ENCODE data around the gene LNX2. TPM values are rescaled to one million over a fixed set of nuclear protein-coding genes. Genes with fewer than 3 reads are reported as not detected.

The LNX2 gene
- total RNA-seq, 4 donors from 2014 or later: 17.3 to 19.9 (median 17.8) TPM

GRCh38 chr13:27619728-27620376 is 477 bp downstream of the LNX2 start:
- Histone ChIP-seq H3K4me3 (replicated peaks in 1 of 3) (peak overlapping the region; percentile 79 to 88 (median 84)), H3K27me3 (no peaks in the 10 kb centered on the region), H3K9me3 (no peaks in the 10 kb centered on the region), H3K27ac (peak overlapping the region; percentile 89 to 98 (median 98)), H3K4me1 (peaks cover 25 to 33% of the 10 kb centered on the region in 2 donors), H3K36me3 (no peaks in the 10 kb centered on the region)
- intact Hi-C loops (cut with DNase I): loop anchor here (10.0 kb wide), 1 partner anchor 85 kb away; no protein-coding TSS in a partner anchor
- TF ChIP-seq POLR2A (IDR thresholded peaks at IDR 0.05): no peak
- peak in 3 of 6 experiments; percentile 20 to 39 (median 39) for TF ChIP-seq CTCF (IDR thresholded peaks at IDR 0.05)
- peak; percentile 47 to 49 for DNase-seq
- 0 to 2% methylated on average over 24 to 30 of the region's 47 CpGs for WGBS, 2 donors

DNA sequence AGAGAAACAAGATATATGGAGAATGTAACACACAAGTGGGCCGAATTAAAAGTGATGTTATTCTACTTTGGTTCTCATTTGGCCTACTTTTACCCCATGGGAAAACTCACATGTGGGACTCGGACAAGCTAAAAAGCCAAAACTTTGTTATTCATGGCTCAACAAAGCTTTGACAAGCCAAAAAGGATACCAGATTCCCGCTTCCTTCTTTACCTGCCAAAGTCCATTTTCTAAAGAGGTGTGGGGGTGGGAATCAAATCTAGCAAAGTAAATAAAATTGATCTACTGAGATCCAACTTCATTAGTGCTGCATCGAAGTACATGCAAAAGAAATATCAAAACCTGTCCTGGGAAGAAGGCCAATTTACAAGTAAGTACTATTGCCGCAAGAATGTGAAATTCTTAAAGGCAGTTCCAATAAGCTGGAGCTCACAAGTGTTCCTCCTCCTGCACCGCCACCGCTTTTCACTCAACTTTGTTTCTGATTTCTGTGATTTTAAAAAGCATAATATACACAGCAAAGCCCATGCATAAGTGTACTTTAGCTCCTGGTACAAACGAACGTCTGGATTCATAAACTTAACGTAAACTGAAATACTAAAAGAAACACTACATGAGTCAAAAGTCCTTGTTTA is 1.1 kb downstream of the LNX2 start:
- Histone ChIP-seq H3K4me1 (peaks cover 25 to 33% of the 10 kb centered on the region in 2 donors), H3K27me3 (no peaks in the 10 kb centered on the region), H3K36me3 (no peaks in the 10 kb centered on the region), H3K27ac (peak overlapping the region; percentile 89 to 98 (median 98)), H3K9me3 (no peaks in the 10 kb centered on the region), H3K4me3 (replicated peaks in 1 of 3) (peak overlapping the region; percentile 79 to 88 (median 84))
- peak; percentile 20 to 37 for DNase-seq
- intact Hi-C loops (cut with DNase I): no loop called here
- WGBS, 2 donors: 13 to 18% methylated on average over 10 of the region's 10 CpGs
- TF ChIP-seq POLR2A (IDR thresholded peaks at IDR 0.05) (peak in 1 of 2 donors; percentile 59), CTCF (IDR thresholded peaks at IDR 0.05) (no peak)

DNA sequence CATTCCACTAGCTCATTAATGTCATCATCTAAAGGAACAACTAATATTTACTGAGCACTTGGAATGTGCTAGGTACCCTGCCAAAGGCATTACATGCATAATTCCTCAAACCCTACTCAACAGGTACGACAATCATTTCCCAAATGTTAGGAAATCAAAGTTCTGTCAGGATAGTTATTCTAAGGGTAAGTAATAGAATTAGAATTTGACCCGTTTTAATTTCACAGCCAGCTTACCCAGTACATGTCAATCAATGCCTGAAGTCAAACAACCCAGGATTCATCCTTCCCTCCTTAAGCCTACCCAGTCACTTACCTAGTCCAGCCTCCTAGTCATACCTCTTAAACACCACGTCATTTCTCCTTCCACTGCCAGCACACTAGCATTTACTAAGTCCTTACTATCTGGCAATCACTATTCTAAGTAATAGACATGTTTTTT is 2.4 kb downstream of the LNX2 start:
- WGBS, 2 donors: 83 to 92% methylated on average over 3 of the region's 3 CpGs
- intact Hi-C loops (cut with DNase I): no loop called here
- Histone ChIP-seq H3K4me1 (peaks cover 25 to 27% of the 10 kb centered on the region in 2 donors), H3K4me3 (replicated peaks in 1 of 3) (no peak overlapping the region), H3K36me3 (no peaks in the 10 kb centered on the region), H3K27me3 (no peaks in the 10 kb centered on the region), H3K9me3 (no peaks in the 10 kb centered on the region), H3K27ac (no peak overlapping the region)
- no peak for DNase-seq
- TF ChIP-seq POLR2A (IDR thresholded peaks at IDR 0.05) (no peak), CTCF (IDR thresholded peaks at IDR 0.05) (no peak)

DNA sequence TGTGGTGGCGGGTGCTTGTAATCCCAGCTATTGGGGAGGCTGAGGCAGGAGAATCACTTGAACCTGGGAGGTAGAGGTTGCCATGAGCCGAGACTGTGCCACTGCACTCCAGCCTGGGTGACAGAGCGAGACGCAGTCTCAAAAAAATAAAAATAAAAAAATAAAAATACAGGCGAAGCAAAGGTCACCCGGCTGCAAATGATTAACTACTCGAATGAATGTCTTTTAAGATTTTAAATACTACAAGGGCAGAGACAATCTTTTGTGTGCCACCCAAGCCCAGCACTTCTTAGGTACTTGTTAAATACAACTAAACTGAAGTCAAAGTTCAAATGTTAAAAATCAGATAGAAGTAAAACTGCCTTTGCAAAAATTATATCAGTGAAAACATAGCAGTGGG is 6.7 kb downstream of the LNX2 start:
- H3K27me3 ChIP-seq: no peaks in the 10 kb centered on the region
- DNase-seq: no peak
- no peak overlapping the region for H3K27ac ChIP-seq
- TF ChIP-seq CTCF (IDR thresholded peaks at IDR 0.05) (no peak), POLR2A (IDR thresholded peaks at IDR 0.05) (no peak)
- H3K4me3 ChIP-seq (replicated peaks in 1 of 3): no peak overlapping the region
- H3K4me1 ChIP-seq: peaks cover 14 to 18% of the 10 kb centered on the region in 2 donors
- WGBS, 2 donors: 90 to 96% methylated on average over 7 of the region's 7 CpGs
- no peaks in the 10 kb centered on the region for H3K9me3 ChIP-seq
- intact Hi-C loops (cut with DNase I): no loop called here
- H3K36me3 ChIP-seq: no peaks in the 10 kb centered on the region

DNA sequence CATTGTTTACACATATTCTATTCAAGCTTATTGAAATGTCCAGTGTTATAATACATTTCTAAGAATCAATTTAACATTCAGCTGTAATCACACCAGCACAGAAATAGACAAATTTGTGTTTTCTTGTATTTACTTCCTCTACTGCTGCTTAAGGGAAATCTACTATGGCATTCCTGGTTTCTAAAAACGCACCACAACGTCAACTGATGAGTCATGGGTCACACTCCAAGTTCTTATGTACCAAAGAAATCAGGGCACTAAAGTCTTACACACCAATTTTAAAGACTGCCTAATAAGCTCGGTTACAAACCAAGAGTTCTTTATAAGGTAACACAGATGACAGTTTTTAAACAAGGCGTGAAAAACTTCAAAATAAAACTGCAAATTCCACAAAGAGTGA is 13.2 kb downstream of the LNX2 start:
- no peaks in the 10 kb centered on the region for H3K36me3 ChIP-seq
- H3K9me3 ChIP-seq: no peaks in the 10 kb centered on the region
- WGBS, 2 donors: 61 to 64% methylated on average over 4 of the region's 4 CpGs
- no peak overlapping the region for H3K4me3 ChIP-seq (replicated peaks in 1 of 3)
- H3K27ac ChIP-seq: no peak overlapping the region
- intact Hi-C loops (cut with DNase I): no loop called here
- TF ChIP-seq POLR2A (IDR thresholded peaks at IDR 0.05) (no peak), CTCF (IDR thresholded peaks at IDR 0.05) (no peak)
- H3K4me1 ChIP-seq: peaks cover 0 to 21% of the 10 kb centered on the region in 2 donors
- DNase-seq: peak in 1 of 2 donors; percentile 14
- H3K27me3 ChIP-seq: no peaks in the 10 kb centered on the region

Data from thyroid gland (tissue), 4 donors.